LNCaP clone FGC (cell line): Measurements from ENCODE around the gene GABRR1.

Source experiments
- DNase-seq: peaks from one replicate; pipeline ENCODE4 v3.0.0-alpha.2; 2011; ENCODE audit warnings: low read depth
- H3K4me3 ChIP-seq: 2 replicates; pipeline ENCODE4 v1.5.1; 2011; ENCODE audit warnings: mild to moderate bottlenecking, low read depth, low read length, control low read depth
- CTCF ChIP-seq: IDR thresholded peaks from 2 replicates; pipeline ENCODE4 v1.5.1; 2012; ENCODE audit warnings: mild to moderate bottlenecking; ENCODE audit not compliant: control insufficient read depth, insufficient read depth; ENCODE audit errors: extremely low read depth

Gene GABRR1

GRCh38 chr6:89190741-89191140, 26.4 kb downstream of the GABRR1 start:
- TF ChIP-seq CTCF, result no peak
- H3K4me3 ChIP-seq, result no peak overlapping the region
- no peak for DNase-seq

GRCh38 chr6:89187504-89187903, 29.7 kb downstream of the GABRR1 start:
- no peak for DNase-seq

GRCh38 chr6:89186762-89187161, 30.4 kb downstream of the GABRR1 start:
- no peak for TF ChIP-seq CTCF
- no peak overlapping the region for H3K4me3 ChIP-seq
- no peak for DNase-seq

More at GRCh38 chr6:89187504-89187903, 29.7 kb downstream of the GABRR1 start:
- TF ChIP-seq CTCF, result no peak
- no peak overlapping the region for H3K4me3 ChIP-seq

GRCh38 chr6:89184344-89184743, 32.8 kb downstream of the GABRR1 start:
- no peak for TF ChIP-seq CTCF
- no peak for DNase-seq
- H3K4me3 ChIP-seq, result no peak overlapping the region

GRCh38 chr6:89183294-89183693, 33.9 kb downstream of the GABRR1 start:
- no peak for DNase-seq
- no peak overlapping the region for H3K4me3 ChIP-seq
- TF ChIP-seq CTCF, result no peak

- no peak overlapping the region for H3K4me3 ChIP-seq
- no peak for DNase-seq
- TF ChIP-seq CTCF, result no peak
Measured at GRCh38 chr6:89180971-89181370, 36.2 kb downstream of the GABRR1 start.

- DNase-seq, result no peak
- no peak overlapping the region for H3K4me3 ChIP-seq
- TF ChIP-seq CTCF, result no peak
Measured at GRCh38 chr6:89180112-89180511, 37.0 kb downstream of the GABRR1 start.
